Smooth muscle cell (in vitro differentiated cells): ENCODE measurements around the gene TMEM123. TPM values are rescaled to one million over a fixed set of nuclear protein-coding genes. Genes with fewer than 3 reads are reported as not detected.

Experiments used
- DNase-seq: peaks from one replicate; lab custom pipeline; 2025; ENCODE audit not compliant: unreplicated experiment; lab: John Stamatoyannopoulos, UW
- H2AFZ ChIP-seq: fragments of 200-600 bp; sonication (generic); 2 replicates; pipeline ENCODE4 v1.6.0; 2016; ENCODE audit warnings: antibody characterized with exemption, low read depth, mild to moderate bottlenecking
- H3F3A ChIP-seq: fragments of 200-600 bp; sonication (generic); 2 replicates; pipeline ENCODE4 v1.6.0; 2017; ENCODE audit warnings: antibody characterized with exemption, low read depth
- H3K27ac ChIP-seq: fragments of 200-600 bp; sonication (generic); 2 replicates; pipeline ENCODE4 v1.5.1; 2016; ENCODE audit warnings: low read depth, mild to moderate bottlenecking
- H3K27me3 ChIP-seq: fragments of 200-600 bp; sonication (generic); 2 replicates; pipeline ENCODE4 v1.6.1; 2016; ENCODE audit warnings: low read depth, mild to moderate bottlenecking
- H3K36me3 ChIP-seq: fragments of 200-600 bp; sonication (generic); 2 replicates; pipeline ENCODE4 v1.5.1; 2016; ENCODE audit warnings: low read depth
- H3K4me1 ChIP-seq: fragments of 200-600 bp; sonication (generic); 2 replicates; pipeline ENCODE4 v1.5.1; 2016; ENCODE audit warnings: low read depth
- H3K4me2 ChIP-seq: fragments of 200-600 bp; sonication (generic); 2 replicates; pipeline ENCODE4 v1.6.0; 2016; ENCODE audit warnings: mild to moderate bottlenecking
- H3K4me3 ChIP-seq: fragments of 200-600 bp; sonication (generic); 2 replicates; pipeline ENCODE4 v1.5.1; 2016; ENCODE audit warnings: mild to moderate bottlenecking
- H3K79me2 ChIP-seq: fragments of 200-600 bp; sonication (generic); 2 replicates; pipeline ENCODE4 v1.6.0; 2016; ENCODE audit warnings: low read depth, mild to moderate bottlenecking
- H3K9ac ChIP-seq: fragments of 200-600 bp; sonication (generic); 2 replicates; pipeline ENCODE4 v1.6.0; 2016; ENCODE audit warnings: low read depth
- H3K9me3 ChIP-seq: fragments of 200-600 bp; sonication (generic); replicated peaks from 2 replicates; pipeline ENCODE4 v1.5.1; 2016; ENCODE audit warnings: low read depth
- H4K20me1 ChIP-seq: fragments of 200-600 bp; sonication (generic); 2 replicates; pipeline ENCODE4 v1.6.0; 2016; ENCODE audit warnings: low read depth
- CTCF ChIP-seq: fragments of 200-600 bp; sonication (generic); IDR thresholded peaks from 2 replicates; pipeline ENCODE4 v1.5.1; 2017; ENCODE audit warnings: borderline replicate concordance, mild to moderate bottlenecking, antibody characterized with exemption; ENCODE audit not compliant: insufficient read depth, poor library complexity, severe bottlenecking
- WGBS: methylation state at CpG from one replicate; pipeline ENCODE4 v1.1.7; 2016; ENCODE audit warnings: low lambda C conversion rate; 5-methylcytosine and 5-hydroxymethylcytosine counted together
- polyA plus RNA-seq: library from polyadenylated mRNA; unstranded; fragments of >200 nt; fragmentation: Nextera tagmentation; extraction: Ambion mirVana; gene quantifications from 2 replicates; pipeline ENCODE4 v1.2.1, GENCODE V29; 2016
- total RNA-seq: library from RNA; depleted of rRNA; stranded (reverse); fragments of >200 nt; gene quantifications from 2 replicates; pipeline ENCODE4 v1.2.3, GENCODE V29; 2014

Gene TMEM123
- total and polyA plus RNA-seq, 2 experiments from 2014 or later: 38.8 to 78.8 TPM

- no peak for DNase-seq
- Histone ChIP-seq H3K79me2 (peaks cover 20% of the 10 kb centered on the region), H3K9ac (no peak overlapping the region), H2AFZ (no peak overlapping the region), H3K27ac (no peak overlapping the region), H3K36me3 (no peaks in the 10 kb centered on the region), H3K27me3 (no peaks in the 10 kb centered on the region), H4K20me1 (no peaks in the 10 kb centered on the region), H3K4me1 (peaks cover 27% of the 10 kb centered on the region), H3K9me3 (no peaks in the 10 kb centered on the region), H3K4me3 (no peak overlapping the region), H3F3A (peaks cover 11% of the 10 kb centered on the region), H3K4me2 (no peak overlapping the region)
- no peak for TF ChIP-seq CTCF
- 79% methylated on average over 3 of the region's 3 CpGs for WGBS
These were observed 1.4 kb upstream of the TMEM123 start for GRCh38 chr11:102453921-102454320.

- Histone ChIP-seq H3K27ac (no peak overlapping the region), H3K9me3 (no peaks in the 10 kb centered on the region), H3F3A (peaks cover 11% of the 10 kb centered on the region), H3K4me1 (peaks cover 27% of the 10 kb centered on the region), H3K79me2 (peaks cover 20% of the 10 kb centered on the region), H3K27me3 (no peaks in the 10 kb centered on the region), H3K36me3 (no peaks in the 10 kb centered on the region), H3K9ac (peak overlapping the region; percentile 74), H3K4me3 (peak overlapping the region; percentile 91), H3K4me2 (peak overlapping the region; percentile 89), H4K20me1 (no peaks in the 10 kb centered on the region), H2AFZ (peak overlapping the region; percentile 98)
- no peak for DNase-seq
- 6% methylated on average over 8 of the region's 8 CpGs for WGBS
- no peak for TF ChIP-seq CTCF
These were observed 734 bp upstream of the TMEM123 start for GRCh38 chr11:102453302-102453695.

GRCh38 chr11:102451681-102452460 lies 694 bp downstream of the TMEM123 start:
- peak; percentile 19 for DNase-seq
- peaks cover 20% of the 10 kb centered on the region for H3K79me2 ChIP-seq
- peak overlapping the region; percentile 98 for H2AFZ ChIP-seq
- H3F3A ChIP-seq: peaks cover 11% of the 10 kb centered on the region
- H3K9ac ChIP-seq: peak overlapping the region; percentile 66
- peak overlapping the region; percentile 89 for H3K4me2 ChIP-seq
- no peaks in the 10 kb centered on the region for H3K9me3 ChIP-seq
- no peaks in the 10 kb centered on the region for H3K36me3 ChIP-seq
- H3K27ac ChIP-seq: peak overlapping the region; percentile 33
- H3K4me1 ChIP-seq: peaks cover 27% of the 10 kb centered on the region
- peak overlapping the region; percentile 91 for H3K4me3 ChIP-seq
- WGBS: under 1% methylated on average over 55 of the region's 55 CpGs
- TF ChIP-seq CTCF: no peak
- no peaks in the 10 kb centered on the region for H3K27me3 ChIP-seq
- H4K20me1 ChIP-seq: no peaks in the 10 kb centered on the region
